ENCODE measurements around the gene TAF1A.
A peak's percentile ranks its signal among the peaks of the same experiment; 100 is the strongest.
"Not testable (repeated sequence)": the region's sequence is repeated elsewhere in the genome, so short reads cannot be mapped to it uniquely, and the experiment has no call there.

TAF1A gene

DNA sequence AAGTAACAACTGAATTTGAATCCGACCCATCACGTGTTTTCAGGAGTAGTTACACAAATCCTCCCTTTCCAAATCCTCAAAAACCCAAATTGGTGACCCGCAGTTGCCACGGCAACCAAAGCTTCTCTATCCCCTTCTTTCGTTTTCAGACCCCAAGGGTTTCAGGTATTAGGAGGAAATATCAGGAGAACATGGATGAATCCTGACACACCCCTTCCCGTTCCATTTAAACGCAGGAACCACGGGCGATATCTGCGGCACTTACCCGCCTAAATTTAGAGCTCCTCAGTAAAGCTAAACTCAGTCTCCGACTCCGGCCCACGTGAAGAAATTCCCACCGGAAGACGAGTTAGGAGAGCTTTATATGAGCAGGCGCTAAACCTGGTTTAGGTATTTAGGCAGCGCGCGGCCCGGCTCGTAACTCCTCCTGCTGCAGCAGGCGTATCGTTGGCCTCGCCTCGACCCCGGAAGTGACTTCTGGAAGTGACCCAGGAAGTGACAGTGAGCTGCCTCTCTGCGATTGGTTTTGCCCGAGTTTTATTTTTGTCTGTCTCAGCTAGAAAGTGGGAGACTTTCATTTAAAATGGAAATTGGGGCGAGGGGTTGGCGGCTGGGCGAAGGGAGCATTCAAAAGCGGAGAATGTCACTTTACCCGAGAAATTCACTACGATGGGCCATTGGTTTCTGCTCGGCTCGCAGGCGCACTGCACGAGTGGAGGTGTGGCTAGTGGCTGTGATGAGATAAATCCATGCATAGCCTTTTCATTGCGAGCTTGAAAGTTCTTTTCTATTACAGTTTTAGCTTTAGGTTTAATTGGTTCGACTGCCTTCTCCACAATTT lies at the start of gene TAF1A:
TSS of gene TAF1A (minus strand) at position 472 of the 841 bp plus-strand sequence.
- peak; percentile 46 for DNase-seq

DNA sequence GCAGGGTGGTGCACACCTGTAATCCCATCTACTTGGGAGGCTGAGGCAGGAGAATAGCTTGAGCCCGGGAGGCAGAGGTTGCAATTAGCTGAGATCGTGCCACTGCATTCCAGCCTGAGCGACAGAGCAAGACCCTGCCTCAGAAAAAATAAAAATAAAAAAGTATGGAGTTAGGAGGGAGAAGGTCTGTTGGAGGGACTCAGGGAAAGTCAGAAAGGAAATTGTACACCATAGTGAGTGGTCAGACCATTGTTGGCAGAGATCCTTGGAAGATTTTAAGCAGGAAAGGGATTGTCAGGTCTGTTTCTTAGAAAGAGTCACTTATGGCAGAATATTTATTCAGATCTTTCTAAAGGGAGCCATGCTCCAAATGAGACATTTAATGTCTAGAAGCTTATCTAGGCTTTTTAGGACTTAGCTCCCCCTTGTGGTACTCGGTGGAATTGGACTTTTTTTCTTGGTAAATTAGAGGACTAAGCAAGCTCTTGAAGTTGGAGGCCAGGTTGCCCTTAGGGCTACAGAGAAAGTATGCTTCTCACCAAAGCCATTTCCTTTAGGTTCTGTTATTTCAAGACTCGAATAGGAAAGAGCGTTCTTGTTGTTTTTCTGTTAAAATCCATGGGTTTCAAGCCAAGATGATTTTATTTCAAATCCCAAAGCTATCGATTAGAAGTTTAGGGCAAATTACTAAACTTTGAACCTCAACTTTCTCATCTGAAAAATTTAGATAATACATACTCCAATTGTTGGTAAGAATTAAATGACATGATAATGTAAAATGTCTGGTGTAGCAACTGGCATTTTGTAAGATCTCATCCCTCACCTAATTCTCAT lies 44.7 kb upstream of the TAF1A start:
- DNase-seq: peak; percentile 64

DNA sequence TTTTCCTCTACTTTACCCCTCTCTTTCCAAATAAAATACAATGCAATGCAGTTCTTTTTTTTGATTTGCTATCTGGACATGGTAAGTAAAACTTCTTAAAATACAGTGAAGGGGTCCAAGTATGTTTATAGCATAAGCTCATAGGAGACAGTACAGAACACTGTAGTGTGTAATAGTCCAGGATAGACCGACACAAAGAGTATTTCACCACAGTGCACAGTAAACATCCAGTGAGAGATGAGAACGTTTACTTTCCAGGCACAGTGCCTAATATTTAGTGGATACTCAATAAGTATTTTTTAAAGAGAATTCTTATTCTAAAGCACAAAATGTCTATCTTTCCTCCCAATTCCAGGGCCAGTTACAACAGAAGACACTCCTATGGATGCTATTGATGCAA lies 43.0 kb upstream of the TAF1A start:
- no peak for DNase-seq

DNA sequence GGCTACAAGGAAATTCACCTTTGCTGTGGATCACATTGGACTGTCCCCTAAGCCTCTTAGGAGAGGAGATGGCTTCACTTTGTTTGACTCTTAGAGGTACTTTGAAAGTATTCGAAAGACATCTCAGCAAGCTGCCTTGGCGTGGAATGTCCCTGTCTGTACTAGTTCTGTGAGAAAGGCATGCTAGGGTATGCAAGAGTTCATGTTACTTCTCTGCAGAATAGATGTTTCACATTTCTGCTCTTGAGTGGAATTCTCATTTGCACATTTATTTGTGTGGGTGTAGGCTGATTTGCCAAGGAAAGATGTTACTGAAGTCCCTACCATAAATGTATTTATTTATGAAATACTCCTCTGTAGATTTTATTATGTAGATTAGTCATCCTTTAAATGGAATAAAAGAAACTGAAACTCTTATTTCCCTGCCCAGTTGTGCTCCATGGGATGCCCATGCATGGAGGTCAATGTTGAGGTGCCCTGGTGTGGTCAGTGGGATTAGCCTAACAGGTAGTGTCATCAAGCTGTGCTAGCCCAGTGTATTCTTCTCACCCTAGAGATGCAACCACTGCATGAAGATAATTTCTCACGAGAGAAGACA lies 42.0 kb upstream of the TAF1A start:
- DNase-seq: no peak

DNA sequence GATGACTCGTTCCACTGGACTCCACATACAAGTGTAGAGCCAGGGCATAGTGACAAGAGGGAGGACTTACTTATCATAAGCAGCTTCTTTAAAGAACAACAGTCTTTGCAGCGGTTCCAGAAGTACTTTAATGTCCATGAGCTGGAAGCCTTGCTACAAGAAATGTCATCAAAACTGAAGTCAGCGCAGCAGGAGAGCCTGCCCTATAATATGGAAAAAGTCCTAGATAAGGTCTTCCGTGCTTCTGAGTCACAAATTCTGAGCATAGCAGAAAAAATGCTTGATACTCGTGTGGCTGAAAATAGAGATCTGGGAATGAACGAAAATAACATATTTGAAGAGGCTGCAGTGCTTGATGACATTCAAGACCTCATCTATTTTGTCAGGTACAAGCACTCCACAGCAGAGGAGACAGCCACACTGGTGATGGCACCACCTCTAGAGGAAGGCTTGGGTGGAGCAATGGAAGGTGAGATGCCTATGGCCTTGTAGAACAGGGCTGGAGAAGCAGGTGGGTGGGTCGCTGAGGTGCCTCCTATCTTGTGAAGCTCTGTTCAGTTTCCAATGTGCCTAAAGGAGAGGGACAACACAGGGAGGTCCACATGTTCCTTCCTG lies 40.3 kb upstream of the TAF1A start:
- DNase-seq: no peak

DNA sequence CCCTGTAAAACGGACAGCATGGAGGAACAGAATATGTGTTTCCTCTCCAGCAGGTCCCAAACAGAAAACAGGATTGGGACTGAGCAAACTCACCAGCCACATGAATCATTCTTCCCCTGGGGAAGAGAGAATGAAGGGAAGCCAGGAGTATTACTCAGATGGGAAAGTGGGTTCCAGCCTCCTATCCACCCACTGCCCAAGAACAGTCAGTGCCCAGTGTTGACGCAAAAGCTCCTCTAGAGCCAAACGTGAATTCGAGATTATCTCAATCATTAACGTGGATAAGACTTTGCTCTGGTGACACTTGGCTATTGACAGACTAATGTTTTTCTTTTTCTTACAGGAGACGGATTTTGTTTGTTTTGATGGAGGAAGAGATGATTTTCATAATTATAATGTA lies 37.5 kb upstream of the TAF1A start:
- DNase-seq: no peak

DNA sequence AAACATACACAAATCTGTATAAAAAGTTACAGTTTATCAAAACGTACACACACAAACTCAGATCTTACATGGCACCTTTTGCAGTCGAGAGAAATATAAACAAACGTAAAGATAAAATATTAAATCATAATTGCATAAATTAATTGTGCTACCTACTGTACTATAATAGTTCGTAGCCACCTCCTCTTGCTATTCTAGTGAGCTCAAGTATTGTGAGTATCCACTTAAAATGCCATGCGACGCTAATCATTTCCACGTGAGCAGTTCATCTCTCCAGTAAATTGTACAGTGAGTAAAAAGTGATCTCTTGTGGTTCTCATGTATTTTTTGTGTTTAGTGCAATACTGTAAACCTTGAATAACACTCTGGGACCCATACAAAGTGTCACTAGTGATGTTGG lies 34.5 kb upstream of the TAF1A start:
- no peak for DNase-seq

DNA sequence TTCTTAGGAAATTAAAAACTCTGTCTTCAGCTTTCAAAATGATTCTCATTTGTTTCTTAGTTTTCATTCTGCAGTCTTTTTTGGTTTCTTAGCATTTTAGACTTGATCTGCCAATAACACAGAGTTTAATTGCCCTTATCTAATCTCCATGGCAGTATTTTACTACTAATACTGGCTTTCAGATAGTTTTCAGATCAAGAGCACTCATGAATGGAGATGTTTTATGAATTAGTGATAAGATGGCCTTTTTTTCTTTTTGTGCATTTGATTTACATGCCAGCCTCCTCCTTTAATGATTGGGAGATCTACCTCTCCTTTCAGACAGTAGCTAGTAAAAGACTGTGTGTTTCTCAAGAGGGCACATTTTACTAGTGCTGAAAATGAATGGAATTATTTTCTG lies 33.7 kb upstream of the TAF1A start:
- no peak for DNase-seq

DNA sequence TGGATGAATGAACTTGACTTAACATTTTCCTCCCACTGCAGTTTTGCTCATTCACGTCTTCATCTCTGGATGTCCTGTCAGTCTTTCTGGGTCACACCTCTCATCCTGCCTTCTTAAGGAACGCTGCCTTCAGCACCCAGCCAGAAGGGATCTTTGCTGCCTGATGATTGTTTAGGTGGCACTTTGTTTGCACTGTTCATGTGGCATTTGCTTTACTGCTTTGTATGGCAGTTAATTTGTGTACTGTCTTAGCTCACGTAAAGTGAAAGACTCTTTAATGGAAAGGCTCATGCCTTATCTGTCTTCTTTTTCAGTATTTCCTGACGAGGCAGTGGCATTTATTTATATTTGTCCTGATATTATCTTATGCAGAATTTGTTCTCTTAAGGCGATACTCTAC lies 33.0 kb upstream of the TAF1A start:
- DNase-seq: no peak

DNA sequence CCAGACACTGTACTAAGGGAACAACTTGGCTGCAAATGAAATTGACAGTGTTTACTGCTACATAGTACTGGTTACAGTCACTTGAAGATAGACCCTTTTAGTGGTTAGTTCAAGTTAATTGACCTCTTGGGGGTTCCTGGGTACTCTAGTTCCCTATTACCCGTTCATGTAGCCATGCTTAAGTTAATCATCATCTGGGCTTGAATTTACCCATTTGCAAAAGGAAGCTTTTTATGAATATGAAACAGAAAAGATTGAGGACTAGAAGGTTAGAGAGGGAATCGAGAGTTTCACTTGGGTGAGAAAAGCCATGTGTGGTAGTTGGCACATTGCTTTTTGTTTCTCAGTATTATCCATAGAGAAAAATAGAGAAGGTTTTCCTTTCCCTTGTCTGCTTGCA lies 30.8 kb upstream of the TAF1A start:
- no peak for DNase-seq

DNA sequence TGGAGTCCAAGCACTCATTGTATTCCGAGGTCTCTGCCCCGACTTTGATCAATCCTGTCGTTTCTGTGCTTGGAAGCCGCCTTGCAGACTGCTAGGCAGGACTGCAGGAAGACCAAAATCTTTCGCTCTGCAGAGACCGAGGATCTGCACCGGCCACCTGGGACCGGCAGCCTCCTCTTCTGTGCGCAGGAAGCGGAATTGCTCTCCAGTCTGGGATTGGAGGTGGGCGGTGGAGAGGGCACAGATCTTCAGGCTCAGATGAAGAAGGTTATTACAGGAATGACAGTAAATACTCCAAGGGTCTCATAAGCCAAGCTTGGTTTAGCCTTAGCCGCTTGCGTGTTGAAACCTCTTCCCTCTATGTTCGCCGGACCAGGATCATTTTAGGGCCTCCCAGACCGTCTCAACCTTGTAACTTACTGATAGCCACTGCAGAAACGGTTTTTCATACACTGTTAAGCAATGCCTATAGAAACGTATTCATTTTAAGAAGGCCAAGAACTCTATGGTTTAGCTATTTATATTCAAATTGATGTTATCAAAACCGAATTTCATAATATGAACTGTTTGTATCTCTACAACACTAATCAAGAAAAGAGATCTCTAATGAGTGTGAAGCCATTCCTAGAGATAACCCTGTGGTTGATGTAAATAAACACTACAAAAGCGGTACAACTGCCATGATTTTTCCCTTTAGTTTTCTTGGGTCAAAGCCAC lies 29.3 kb upstream of the TAF1A start:
- no peak for DNase-seq

DNA sequence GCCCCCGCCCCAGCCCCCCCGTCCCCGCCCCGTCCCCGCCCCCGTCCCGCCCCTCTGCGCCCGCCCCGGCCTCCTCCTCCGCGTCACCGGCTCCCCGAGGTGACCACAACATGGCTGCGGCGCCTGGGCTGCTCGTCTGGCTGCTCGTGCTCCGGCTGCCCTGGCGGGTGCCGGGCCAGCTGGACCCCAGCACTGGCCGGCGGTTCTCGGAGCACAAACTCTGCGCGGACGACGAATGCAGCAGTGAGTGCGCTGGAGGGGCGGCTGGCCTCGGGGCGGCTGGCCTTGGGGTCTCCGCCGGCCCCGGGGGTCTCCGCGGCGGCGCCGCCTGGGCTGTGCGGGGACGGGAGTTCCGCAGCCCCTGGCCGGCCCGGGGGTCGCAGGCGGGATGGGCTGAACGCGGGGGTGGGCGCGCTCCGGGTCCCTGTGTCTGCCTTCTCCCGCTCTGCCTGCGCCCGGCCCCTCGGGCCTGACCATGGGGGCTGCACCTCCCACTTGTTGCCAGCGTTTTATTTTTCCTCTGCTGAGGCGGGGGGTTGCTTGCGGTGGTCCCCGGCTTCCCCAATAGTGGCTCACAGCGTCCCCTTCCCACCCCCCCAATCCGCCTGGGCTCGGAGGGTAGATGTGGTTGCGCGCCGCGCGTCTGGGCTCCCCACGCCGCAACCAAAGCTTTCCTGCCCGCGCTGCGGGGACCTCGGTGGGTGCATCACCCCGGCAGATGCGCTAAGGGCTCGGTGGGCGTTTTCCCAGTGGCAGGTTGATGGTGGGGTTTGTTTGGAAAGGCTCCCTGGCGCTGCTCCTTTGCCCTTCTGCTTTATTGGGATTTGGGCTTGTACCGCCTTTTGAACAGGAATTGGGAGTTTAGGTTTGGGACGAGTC lies 28.5 kb upstream of the TAF1A start, which contains the start of gene MIA3:
TSS of gene MIA3 (plus strand) at position 97 of the 879 bp plus-strand sequence. CDS start at position 111, 14 bp downstream.
- DNase-seq: peak; percentile 72

DNA sequence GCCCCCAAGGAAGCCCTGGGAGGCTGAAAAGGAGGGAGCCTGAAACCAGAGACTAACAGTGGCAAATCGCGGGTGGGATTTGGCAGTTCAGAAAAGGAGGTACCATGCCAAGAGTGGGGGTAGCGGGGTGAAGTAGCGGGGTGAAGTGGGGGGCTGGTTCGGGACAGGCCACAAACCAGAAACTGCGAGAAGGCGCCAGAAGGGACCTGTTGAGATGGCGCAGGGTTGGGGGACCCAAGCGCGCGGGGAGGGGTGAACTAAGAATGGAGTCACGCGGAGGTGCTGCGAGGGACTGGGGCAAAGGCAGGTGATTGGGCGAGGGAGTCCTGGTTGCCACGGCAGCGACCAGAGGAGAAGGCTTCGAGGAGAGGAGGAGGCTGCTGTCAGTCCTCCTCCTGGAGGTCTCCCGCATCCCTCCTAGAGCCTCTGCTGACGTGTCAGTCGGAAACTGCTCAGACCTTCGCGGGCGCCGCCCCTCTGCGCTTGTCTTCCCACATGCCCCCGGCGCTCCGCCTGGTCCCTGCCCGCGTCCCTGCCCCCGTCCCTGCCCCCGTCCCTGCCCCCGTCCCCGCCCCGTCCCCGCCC lies 27.7 kb upstream of the TAF1A start:
- DNase-seq: peak; percentile 81

DNA sequence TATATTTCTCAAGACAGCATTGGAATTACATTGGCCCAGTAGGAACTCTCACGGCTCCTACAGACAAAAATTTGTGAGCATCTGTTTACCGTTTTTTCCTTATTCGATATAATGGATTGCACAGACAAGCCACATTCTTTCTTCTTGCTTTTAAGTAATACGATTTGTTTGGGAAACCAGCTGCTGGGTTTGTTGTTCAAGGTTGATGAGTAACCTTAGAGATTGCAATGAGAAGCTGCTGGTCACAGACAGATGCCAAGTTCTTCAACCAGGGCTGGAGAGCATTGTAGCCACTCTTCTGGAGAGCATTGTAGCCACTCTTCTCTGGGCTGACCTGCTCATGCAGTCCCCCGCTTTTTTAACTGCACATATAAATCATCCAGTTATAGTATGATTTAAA lies 26.8 kb upstream of the TAF1A start:
- DNase-seq: no peak

DNA sequence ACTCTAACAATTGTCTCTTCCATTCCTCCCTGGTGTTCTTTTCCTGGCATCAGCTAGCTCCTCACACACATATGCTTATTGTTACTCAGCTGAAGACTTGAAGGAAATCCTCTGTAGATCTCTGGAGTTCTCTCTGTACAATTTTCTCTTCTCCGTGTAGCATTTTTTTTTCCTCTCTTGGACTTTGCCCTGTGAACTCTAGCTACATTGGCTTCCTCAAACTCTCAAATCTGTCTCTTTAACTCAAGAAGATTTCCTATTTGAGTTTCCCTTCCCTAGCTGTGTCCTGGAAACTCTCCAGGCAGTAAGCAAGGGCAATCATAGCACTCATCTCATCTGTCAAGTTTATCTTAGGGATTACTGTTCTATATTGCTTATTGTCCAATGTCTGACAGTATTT lies 23.9 kb upstream of the TAF1A start:
- DNase-seq: no peak

DNA sequence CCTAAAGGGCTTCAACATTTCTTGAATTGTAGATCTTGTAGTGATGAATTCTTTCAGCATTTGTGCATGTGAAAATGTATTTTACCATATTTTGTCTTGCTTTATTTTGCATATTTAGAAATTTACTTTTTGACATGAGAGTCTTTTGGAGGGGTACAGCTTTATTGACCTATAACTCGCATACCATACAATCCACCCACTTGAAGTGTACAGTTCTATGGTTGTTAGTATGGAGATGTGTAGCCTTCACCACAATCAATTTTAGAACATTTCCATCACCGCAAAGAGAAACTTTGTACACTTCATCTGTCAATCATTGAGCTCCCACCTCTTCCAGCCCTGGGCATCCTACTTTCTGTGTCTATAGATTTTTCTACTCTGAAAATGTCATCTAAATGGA lies 21.0 kb upstream of the TAF1A start:
- no peak for DNase-seq

DNA sequence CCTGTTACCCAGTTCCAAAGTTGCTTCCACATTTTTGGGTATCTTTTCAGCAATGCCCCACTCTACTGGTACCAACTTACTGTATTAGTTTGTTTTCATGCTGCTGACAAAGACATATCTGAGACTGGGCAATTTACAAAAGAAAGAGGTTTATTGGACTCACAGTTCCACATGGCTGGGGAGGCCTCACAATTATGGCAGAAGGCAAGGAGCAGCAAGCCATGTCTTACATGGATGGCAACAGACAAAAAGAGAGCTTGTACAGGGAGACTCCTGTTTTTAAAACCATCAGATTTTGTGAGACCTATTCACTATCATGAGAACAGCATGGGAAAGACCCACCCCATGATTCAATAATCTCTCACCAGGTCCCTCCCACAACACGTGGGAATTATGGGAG lies 19.4 kb upstream of the TAF1A start:
- not testable (repeated sequence) for DNase-seq

DNA sequence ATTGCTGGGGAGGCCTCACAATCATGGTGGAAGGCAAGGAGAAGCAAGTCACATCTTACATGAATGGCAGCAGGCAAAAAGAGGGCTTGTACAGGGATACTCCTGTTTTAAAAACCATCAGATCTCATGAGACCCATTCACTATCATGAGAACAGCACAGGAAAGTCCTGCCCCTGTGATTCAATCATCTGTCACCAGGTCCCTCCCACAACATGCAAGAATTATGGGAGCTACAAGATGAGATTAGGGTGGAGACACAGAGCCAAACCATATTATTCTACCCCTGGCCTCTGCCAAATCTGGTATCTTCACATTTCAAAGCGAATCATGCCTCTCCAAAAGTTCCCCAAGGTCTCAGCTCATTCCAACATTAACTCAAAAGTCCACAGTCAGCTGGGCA lies 17.0 kb upstream of the TAF1A start:
- no peak for DNase-seq

DNA sequence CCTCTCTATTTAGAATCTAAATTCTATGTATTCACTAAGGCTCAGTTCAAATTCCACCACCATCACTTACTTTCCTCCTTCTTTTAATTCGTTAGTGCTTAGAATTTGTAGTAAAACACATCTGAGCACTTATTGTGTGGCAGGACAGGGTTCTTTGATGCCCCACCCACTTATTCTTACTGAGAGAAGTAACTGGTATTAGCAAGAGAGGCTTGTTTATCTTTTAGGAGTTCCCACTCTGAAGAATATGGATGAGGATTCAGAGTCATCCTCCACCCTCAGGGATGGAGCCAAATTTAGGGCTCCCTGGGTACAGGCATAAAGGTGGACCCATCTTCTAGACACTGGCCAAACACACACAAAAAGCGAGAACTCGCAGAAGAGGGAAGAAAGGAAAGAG lies 11.5 kb upstream of the TAF1A start:
- DNase-seq: no peak

DNA sequence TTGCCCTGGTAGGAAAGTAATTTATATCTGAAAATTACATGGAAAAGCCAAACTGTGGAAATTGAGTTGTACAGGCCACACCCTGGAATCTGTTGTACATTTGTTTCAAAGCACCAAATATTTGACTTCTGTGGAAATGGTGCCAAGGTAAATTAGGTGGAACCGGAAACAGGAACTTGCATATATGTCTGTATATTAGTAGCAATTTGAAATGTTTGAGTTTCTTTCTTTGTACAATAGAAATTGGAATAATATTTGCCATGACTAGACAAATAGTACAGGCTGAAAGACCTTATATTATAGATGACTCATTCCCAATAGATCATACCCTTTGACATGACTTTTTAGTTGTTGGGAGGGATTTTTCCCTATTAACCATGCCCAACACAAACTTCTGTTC lies 10.5 kb upstream of the TAF1A start:
- DNase-seq: no peak

DNA sequence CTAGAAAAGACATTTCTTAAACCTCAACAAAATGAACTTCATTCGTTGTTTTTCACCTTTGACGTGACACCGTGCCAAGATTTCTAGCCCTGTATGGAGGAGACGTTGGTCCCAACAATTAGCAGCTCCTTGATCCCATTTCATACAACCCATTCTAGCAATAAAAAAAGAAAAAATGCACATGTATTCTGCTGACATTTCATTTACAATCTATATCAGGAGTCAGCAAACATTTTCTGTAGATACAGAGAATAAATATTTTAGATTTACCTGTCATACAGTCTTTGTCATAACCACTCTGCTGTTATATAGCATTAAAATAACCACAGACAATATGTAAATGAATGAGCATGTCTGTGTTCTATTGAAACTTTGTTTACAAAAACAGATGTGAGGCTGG lies 7.0 kb upstream of the TAF1A start:
- no peak for DNase-seq
